ENCODE data around the gene GZMM.

DNA sequence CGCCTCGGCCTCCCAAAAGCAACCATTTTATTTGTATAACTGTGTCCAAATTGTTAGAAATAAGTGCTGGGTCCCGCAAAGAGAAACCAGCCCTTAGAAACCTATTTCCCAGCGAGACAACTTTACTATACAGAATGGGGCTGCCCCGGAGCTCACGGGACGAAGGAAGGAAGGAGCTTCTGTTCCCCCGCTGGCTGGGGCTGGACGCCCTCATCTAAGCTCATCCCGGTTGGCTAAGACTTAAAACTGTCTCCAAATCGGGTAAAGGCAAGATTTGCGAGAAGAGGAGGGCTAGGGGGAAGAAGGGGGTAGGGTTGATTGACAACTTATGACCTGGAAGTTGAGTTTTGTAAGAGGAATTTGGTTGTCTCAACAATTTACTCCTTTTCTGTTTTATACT lies 16.3 kb downstream of the GZMM start:
- TF ChIP-seq CTCF (IDR thresholded peaks at IDR 0.05) (no peak), POLR2A (IDR thresholded peaks at IDR 0.05) (no peak)

Measured in adrenal gland (tissue), 5 donors.